Breast epithelium (tissue), 4 donors: Measurements from ENCODE around the gene BCL2L2. TPM values are rescaled to one million over a fixed set of nuclear protein-coding genes. Genes with fewer than 3 reads are reported as not detected.

Experiments
- DNase-seq, 2 donors: peaks; one replicate each; pipeline ENCODE4 v3.0.0-alpha.2; 2019; ENCODE audit warnings: low spot score in 2 of 2
- H3K27ac ChIP-seq, 2 donors: fragments of 200-600 bp; sonication (generic) in 1 of 2; one replicate each; pipeline ENCODE4 v1.5.1; 2016 to 2019; ENCODE audit warnings: mild to moderate bottlenecking in 1 of 2
- H3K27me3 ChIP-seq, 2 donors: fragments of 200-600 bp; sonication (generic) in 1 of 2; one replicate each; pipeline versions ENCODE4 v1.5.1 to v1.6.0; 2017 to 2019; ENCODE audit warnings: control low read depth in 1 of 2, mild to moderate bottlenecking in 1 of 2
- H3K36me3 ChIP-seq: fragments of 200-600 bp; one replicate; pipeline ENCODE4 v1.5.1; 2019
- H3K4me1 ChIP-seq, 2 donors: fragments of 200-600 bp; sonication (generic); one replicate each; pipeline ENCODE4 v1.5.1; 2016 to 2019; ENCODE audit warnings: control low read depth in 1 of 2
- H3K4me3 ChIP-seq, 3 donors: fragments of 200-600 bp; sonication (generic); 1 replicate in 2 of 3; 2 replicates in 1 of 3; pipeline ENCODE4 v1.5.1; 2016 to 2019; ENCODE audit warnings: mild to moderate bottlenecking in 3 of 3, moderate library complexity in 2 of 3
- H3K9me3 ChIP-seq, 2 donors: fragments of 200-600 bp; sonication (generic) in 1 of 2; one replicate each; pipeline ENCODE4 v1.5.1; 2016 to 2019; ENCODE audit warnings: control low read depth in 1 of 2
- POLR2A ChIP-seq: fragments of 450-650 bp; IDR thresholded peaks from one replicate; pipeline ENCODE4 v1.6.1; 2016; ENCODE audit warnings: antibody characterized with exemption, mild to moderate bottlenecking, moderate library complexity
- POLR2AphosphoS5 ChIP-seq, 3 donors: sonication (generic); formaldehyde crosslinking; IDR thresholded peaks; one replicate each; pipeline ENCODE4 v1.6.1; 2017; ENCODE audit warnings: antibody characterized with exemption in 3 of 3
- intact Hi-C: fragments of 100-400 bp; cut with DNase I; formaldehyde crosslinking; loops from one replicate; pipeline ENCODE4 v1.15.1; 2023; ENCODE audit warnings: low total_unique reads
- total RNA-seq, 3 donors: library from RNA; depleted of rRNA; stranded (reverse); fragments of >200 nt; gene quantifications; one replicate each; pipeline ENCODE4 v1.1.0, GENCODE V29; 2016
- TF ChIP-seq, protein P1 (sequence below), 3 donors: fragments of 450-650 bp; IDR thresholded peaks; one replicate each; pipeline ENCODE4 v1.5.1; 2016 to 2017; ENCODE audit warnings: antibody characterized with exemption in 3 of 3, mild to moderate bottlenecking in 3 of 3, moderate library complexity in 3 of 3

Gene BCL2L2
- total RNA-seq, 3 donors from 2014 or later: 28.8 to 55.5 (median 48.2) TPM

GRCh38 chr14:23326491-23327332, 20.1 kb downstream of the BCL2L2 start:
- H3K27ac ChIP-seq: no peak overlapping the region
- peaks cover 0 to 4% of the 10 kb centered on the region in 2 donors for H3K4me1 ChIP-seq
- intact Hi-C loops: loop anchor here (5.0 to 10.0 kb wide), 2 partner anchors 51 to 148 kb away; partner anchors contain the start of gene CMTM5
- DNase-seq: no peak
- no peak overlapping the region for H3K4me3 ChIP-seq
- H3K27me3 ChIP-seq: no peaks in the 10 kb centered on the region
- H3K9me3 ChIP-seq: no peaks in the 10 kb centered on the region
- TF ChIP-seq, protein P1, sequence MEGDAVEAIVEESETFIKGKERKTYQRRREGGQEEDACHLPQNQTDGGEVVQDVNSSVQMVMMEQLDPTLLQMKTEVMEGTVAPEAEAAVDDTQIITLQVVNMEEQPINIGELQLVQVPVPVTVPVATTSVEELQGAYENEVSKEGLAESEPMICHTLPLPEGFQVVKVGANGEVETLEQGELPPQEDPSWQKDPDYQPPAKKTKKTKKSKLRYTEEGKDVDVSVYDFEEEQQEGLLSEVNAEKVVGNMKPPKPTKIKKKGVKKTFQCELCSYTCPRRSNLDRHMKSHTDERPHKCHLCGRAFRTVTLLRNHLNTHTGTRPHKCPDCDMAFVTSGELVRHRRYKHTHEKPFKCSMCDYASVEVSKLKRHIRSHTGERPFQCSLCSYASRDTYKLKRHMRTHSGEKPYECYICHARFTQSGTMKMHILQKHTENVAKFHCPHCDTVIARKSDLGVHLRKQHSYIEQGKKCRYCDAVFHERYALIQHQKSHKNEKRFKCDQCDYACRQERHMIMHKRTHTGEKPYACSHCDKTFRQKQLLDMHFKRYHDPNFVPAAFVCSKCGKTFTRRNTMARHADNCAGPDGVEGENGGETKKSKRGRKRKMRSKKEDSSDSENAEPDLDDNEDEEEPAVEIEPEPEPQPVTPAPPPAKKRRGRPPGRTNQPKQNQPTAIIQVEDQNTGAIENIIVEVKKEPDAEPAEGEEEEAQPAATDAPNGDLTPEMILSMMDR (IDR thresholded peaks at IDR 0.05): no peak
- TF ChIP-seq POLR2A: no peak
- no peak for TF ChIP-seq POLR2AphosphoS5 (IDR thresholded peaks at IDR 0.05)
- H3K36me3 ChIP-seq: no peaks in the 10 kb centered on the region

- H3K27ac ChIP-seq: no peak overlapping the region
- no peak for TF ChIP-seq POLR2A
- TF ChIP-seq, protein P1 (IDR thresholded peaks at IDR 0.05): peak; percentile 83 to 93 (median 87)
- H3K36me3 ChIP-seq: no peaks in the 10 kb centered on the region
- DNase-seq: peak; percentile 61 to 71
- no peaks in the 10 kb centered on the region for H3K4me1 ChIP-seq
- no peak overlapping the region for H3K4me3 ChIP-seq
- H3K9me3 ChIP-seq: no peaks in the 10 kb centered on the region
- intact Hi-C loops: loop anchor here (5.0 to 10.0 kb wide), 2 partner anchors 49 to 147 kb away; partner anchors contain the start of gene CMTM5
- H3K27me3 ChIP-seq: no peaks in the 10 kb centered on the region
Observed at GRCh38 chr14:23327947-23328744, 21.5 kb downstream of the BCL2L2 start.

GRCh38 chr14:23335623-23336022, 29.0 kb downstream of the BCL2L2 start:
- DNase-seq: no peak
- intact Hi-C loops: no loop called here
- TF ChIP-seq POLR2A: no peak
- TF ChIP-seq, protein P1 (IDR thresholded peaks at IDR 0.05): no peak
- TF ChIP-seq POLR2AphosphoS5 (IDR thresholded peaks at IDR 0.05): no peak

DNA sequence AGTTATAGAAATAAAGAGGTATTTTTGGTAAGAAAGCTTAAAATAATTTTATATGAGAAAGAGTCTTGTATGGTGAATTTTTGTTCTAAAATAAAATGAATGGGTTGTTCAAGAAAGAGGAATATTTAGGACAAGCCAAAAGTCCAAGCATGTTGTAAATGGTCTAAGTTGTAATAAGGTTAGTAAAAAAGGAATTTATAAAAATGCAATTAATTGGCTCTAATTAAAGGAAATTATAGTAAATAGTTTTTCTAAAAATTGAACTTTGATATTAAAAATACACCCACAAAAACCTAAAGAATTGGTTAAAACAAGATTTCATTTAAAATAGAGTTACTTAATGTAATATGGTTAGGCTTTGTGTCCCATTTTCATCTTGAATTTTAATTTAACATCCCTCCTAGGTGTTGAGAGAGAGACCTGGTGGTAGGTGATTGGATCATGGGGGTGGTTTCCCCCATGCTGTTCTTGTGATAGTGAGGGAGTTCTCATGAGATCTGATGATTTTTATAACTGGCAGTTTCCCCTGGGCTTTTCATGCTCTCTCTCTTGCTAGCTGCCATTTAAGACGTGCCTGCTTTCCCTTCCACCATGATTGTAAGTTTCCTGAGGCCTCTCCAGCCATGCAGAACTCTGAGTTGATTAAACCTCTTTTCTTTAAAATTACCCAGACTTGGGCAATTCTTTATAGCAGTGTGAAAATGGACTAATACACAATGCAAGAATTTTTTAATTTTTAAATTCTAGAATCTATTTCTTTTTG, 33.1 kb downstream of the BCL2L2 start:
- Histone ChIP-seq H3K36me3 (no peaks in the 10 kb centered on the region), H3K4me1 (no peaks in the 10 kb centered on the region), H3K27ac (no peak overlapping the region), H3K27me3 (no peaks in the 10 kb centered on the region), H3K9me3 (no peaks in the 10 kb centered on the region), H3K4me3 (no peak overlapping the region)
- TF ChIP-seq POLR2AphosphoS5 (IDR thresholded peaks at IDR 0.05): no peak
- TF ChIP-seq, protein P1 (IDR thresholded peaks at IDR 0.05): no peak
- TF ChIP-seq POLR2A: no peak
- no peak for DNase-seq
- intact Hi-C loops: loop anchor here (2.0 kb wide), 1 partner anchor 77 kb away; no protein-coding TSS in a partner anchor

More at GRCh38 chr14:23335623-23336022, 29.0 kb downstream of the BCL2L2 start:
- no peaks in the 10 kb centered on the region for H3K27me3 ChIP-seq
- no peaks in the 10 kb centered on the region for H3K9me3 ChIP-seq
- no peaks in the 10 kb centered on the region for H3K36me3 ChIP-seq
- no peaks in the 10 kb centered on the region for H3K4me1 ChIP-seq
- no peak overlapping the region for H3K4me3 ChIP-seq
- no peak overlapping the region for H3K27ac ChIP-seq
